SK-N-SH treated with all-trans-retinoic acid at 6 μM for 48 hours (cell line): ENCODE results near the gene ETV6.

Experiments used
- ATAC-seq: fragments of 200-7000 bp; cut with Tn5 transposase; 3 replicates; pipeline ENCODE4 v1.9.1; 2020; ENCODE audit warnings: mild to moderate bottlenecking, moderate library complexity
- ARNTL ChIP-seq: fragments of 450-650 bp; formaldehyde crosslinking; IDR thresholded peaks from 2 replicates; pipeline ENCODE4 v1.5.0; 2020; ENCODE audit warnings: low read depth, mild to moderate bottlenecking, moderate library complexity, borderline replicate concordance
- BACH2 ChIP-seq: fragments of 250-450 bp; sonication (Bioruptor Pico); IDR thresholded peaks from 2 replicates; pipeline ENCODE4 v1.9.0; 2021; ENCODE audit warnings: mild to moderate bottlenecking, borderline replicate concordance
- CSDC2 ChIP-seq: fragments of 250-450 bp; sonication (Bioruptor Pico); IDR thresholded peaks from 2 replicates; pipeline ENCODE4 v1.5.0; 2020; ENCODE audit warnings: mild to moderate bottlenecking, moderate library complexity
- ESRRG ChIP-seq: fragments of 250-450 bp; sonication (Bioruptor Pico); IDR thresholded peaks from 2 replicates; pipeline ENCODE4 v1.6.1; 2021; ENCODE audit warnings: mild to moderate bottlenecking
- GLIS3 ChIP-seq: fragments of 250-450 bp; sonication (Bioruptor Pico); IDR thresholded peaks from 2 replicates; pipeline ENCODE4 v1.5.0; 2020; ENCODE audit warnings: mild to moderate bottlenecking, moderate library complexity
- ISL1 ChIP-seq: fragments of 250-450 bp; sonication (Bioruptor Pico); IDR thresholded peaks from 2 replicates; pipeline ENCODE4 v2.1.2; 2022; ENCODE audit warnings: mild to moderate bottlenecking, moderate library complexity
- OSR1 ChIP-seq: fragments of 250-450 bp; sonication (Bioruptor Pico); IDR thresholded peaks from 2 replicates; pipeline ENCODE4 v1.8.0; 2022; ENCODE audit warnings: moderate library complexity, mild to moderate bottlenecking, inconsistent platforms
- PPARA ChIP-seq: fragments of 250-450 bp; sonication (Bioruptor Pico); IDR thresholded peaks from 2 replicates; pipeline ENCODE4 v1.5.0; 2020; ENCODE audit warnings: mild to moderate bottlenecking, borderline replicate concordance
- RARB ChIP-seq: fragments of 250-450 bp; sonication (Bioruptor Pico); IDR thresholded peaks from 2 replicates; pipeline ENCODE4 v1.8.0; 2021; ENCODE audit warnings: mild to moderate bottlenecking, moderate library complexity
- SNAI2 ChIP-seq: fragments of 250-450 bp; sonication (Bioruptor Pico); IDR thresholded peaks from 2 replicates; pipeline ENCODE4 v1.5.0; 2020; ENCODE audit warnings: mild to moderate bottlenecking, moderate library complexity
- TCF4 ChIP-seq: fragments of 250-450 bp; sonication (Bioruptor Pico); IDR thresholded peaks from 2 replicates; pipeline ENCODE4 v1.8.0; 2021; ENCODE audit warnings: mild to moderate bottlenecking, moderate library complexity, borderline replicate concordance
- ZC3H10 ChIP-seq: fragments of 250-450 bp; sonication (Bioruptor Pico); IDR thresholded peaks from 2 replicates; pipeline ENCODE4 v1.5.1; 2021; ENCODE audit warnings: mild to moderate bottlenecking, moderate library complexity
- ZFP3 ChIP-seq: fragments of 250-450 bp; sonication (Bioruptor Pico); IDR thresholded peaks from 2 replicates; pipeline ENCODE4 v1.5.0; 2020; ENCODE audit warnings: mild to moderate bottlenecking, moderate library complexity
- ZFP30 ChIP-seq: fragments of 450-650 bp; formaldehyde crosslinking; IDR thresholded peaks from 2 replicates; pipeline ENCODE4 v1.5.0; 2022; ENCODE audit warnings: mild to moderate bottlenecking, moderate library complexity
- ZNF565 ChIP-seq: fragments of 450-650 bp; formaldehyde crosslinking; conservative IDR thresholded peaks from 2 replicates; pipeline ENCODE4 v1.5.0; 2020; ENCODE audit warnings: low read depth, mild to moderate bottlenecking, moderate library complexity
- ZNF70 ChIP-seq: fragments of 450-650 bp; formaldehyde crosslinking; IDR thresholded peaks from 2 replicates; pipeline ENCODE4 v1.5.0; 2020; ENCODE audit warnings: mild to moderate bottlenecking, moderate library complexity
- ZNF8 ChIP-seq: fragments of 450-650 bp; formaldehyde crosslinking; IDR thresholded peaks from 2 replicates; pipeline ENCODE4 v1.5.0; 2020; ENCODE audit warnings: mild to moderate bottlenecking, moderate library complexity
- TF ChIP-seq, protein P1 (sequence below): fragments of 250-450 bp; sonication (Bioruptor Pico); IDR thresholded peaks from 2 replicates; pipeline ENCODE4 v1.8.0; 2020; ENCODE audit warnings: mild to moderate bottlenecking, moderate library complexity, borderline replicate concordance
- TF ChIP-seq, protein P2 (sequence below): fragments of 250-450 bp; sonication (Bioruptor Pico); IDR thresholded peaks from 2 replicates; pipeline ENCODE4 v1.5.1; 2021; ENCODE audit warnings: mild to moderate bottlenecking, moderate library complexity
- TF ChIP-seq, protein P3 (sequence below): fragments of 250-450 bp; sonication (Bioruptor Pico); IDR thresholded peaks from 2 replicates; pipeline ENCODE4 v1.5.1; 2020; ENCODE audit warnings: low read depth, mild to moderate bottlenecking, moderate library complexity
- TF ChIP-seq, protein P4 (sequence below): fragments of 250-450 bp; sonication (Bioruptor Pico); IDR thresholded peaks from 2 replicates; pipeline ENCODE4 v1.5.0; 2020; ENCODE audit warnings: mild to moderate bottlenecking, moderate library complexity
- TF ChIP-seq, protein P5 (sequence below): fragments of 250-450 bp; sonication (Bioruptor Pico); IDR thresholded peaks from 2 replicates; pipeline ENCODE4 v1.8.0; 2021; ENCODE audit warnings: low read depth, mild to moderate bottlenecking, moderate library complexity, borderline replicate concordance

The ETV6 gene

DNA sequence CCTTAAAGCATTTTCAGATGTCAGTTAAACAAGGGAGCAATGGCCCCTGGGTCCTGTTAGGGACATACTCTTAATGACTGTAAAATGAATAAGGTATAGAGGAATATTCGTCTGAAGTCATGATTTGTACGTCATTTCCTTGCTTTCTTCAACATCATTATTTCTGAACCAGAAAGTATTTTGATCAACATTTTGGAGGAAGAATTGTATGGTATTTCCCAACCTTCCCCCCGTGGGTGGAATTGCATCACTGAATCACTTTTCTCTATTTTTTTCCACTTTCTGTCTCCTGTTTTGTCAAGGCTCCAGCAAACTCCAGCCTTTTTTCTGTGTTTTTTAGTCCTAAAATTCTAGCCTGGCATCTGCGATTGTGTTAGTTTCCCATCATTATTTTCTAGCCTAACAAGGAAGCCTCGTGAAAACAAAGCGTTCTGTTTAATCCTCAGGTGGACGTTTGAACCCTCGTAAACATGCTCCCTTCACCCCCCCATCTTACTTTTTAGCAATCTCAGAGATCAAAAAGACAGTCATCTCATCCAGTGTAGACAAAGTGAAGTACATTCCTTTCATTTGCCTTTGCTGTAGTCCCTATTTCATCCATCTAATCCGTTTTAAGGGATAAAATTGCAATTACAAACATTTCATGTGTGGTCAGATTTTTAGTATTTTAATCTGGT is 62.3 kb downstream of the ETV6 start:
- no peak for ATAC-seq
- no peak for TF ChIP-seq ZFP3 (CRISPR knock-in tag)
- TF ChIP-seq PPARA (CRISPR knock-in tag), result no peak
- no peak for TF ChIP-seq BACH2 (CRISPR knock-in tag)
- no peak for TF ChIP-seq ESRRG (CRISPR knock-in tag)
- no peak for TF ChIP-seq ARNTL (CRISPR knock-in tag)
- no peak for TF ChIP-seq ZNF8
- TF ChIP-seq ZNF70, result no peak

DNA sequence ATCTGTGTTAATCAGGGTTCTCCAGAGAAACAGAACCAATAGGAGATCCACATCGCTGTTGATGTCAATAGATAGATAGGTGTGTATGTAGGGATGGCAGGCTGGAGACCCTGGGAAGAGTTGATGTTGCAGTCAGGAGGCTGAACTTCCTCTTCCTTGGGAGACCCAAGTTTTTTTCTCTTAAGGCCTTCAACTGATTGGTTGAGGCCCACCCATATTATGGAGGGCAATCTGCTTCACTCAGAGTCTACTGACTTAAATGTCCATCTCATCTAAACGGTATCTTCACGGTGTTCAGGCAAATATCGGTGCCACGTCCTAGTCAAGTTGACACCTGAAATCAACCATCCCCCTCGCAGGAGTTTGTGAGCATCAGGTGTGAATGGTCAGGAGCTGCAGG is 63.0 kb downstream of the ETV6 start:
- TF ChIP-seq SNAI2 (CRISPR knock-in tag) (no peak), PPARA (CRISPR knock-in tag) (no peak), TCF4 (CRISPR knock-in tag) (no peak), ESRRG (CRISPR knock-in tag) (no peak), ZNF70 (no peak), ISL1 (no peak), ZNF8 (no peak)
- TF ChIP-seq, protein P1, sequence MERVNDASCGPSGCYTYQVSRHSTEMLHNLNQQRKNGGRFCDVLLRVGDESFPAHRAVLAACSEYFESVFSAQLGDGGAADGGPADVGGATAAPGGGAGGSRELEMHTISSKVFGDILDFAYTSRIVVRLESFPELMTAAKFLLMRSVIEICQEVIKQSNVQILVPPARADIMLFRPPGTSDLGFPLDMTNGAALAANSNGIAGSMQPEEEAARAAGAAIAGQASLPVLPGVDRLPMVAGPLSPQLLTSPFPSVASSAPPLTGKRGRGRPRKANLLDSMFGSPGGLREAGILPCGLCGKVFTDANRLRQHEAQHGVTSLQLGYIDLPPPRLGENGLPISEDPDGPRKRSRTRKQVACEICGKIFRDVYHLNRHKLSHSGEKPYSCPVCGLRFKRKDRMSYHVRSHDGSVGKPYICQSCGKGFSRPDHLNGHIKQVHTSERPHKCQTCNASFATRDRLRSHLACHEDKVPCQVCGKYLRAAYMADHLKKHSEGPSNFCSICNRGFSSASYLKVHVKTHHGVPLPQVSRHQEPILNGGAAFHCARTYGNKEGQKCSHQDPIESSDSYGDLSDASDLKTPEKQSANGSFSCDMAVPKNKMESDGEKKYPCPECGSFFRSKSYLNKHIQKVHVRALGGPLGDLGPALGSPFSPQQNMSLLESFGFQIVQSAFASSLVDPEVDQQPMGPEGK (CRISPR knock-in tag), result no peak
- ATAC-seq, result no peak

DNA sequence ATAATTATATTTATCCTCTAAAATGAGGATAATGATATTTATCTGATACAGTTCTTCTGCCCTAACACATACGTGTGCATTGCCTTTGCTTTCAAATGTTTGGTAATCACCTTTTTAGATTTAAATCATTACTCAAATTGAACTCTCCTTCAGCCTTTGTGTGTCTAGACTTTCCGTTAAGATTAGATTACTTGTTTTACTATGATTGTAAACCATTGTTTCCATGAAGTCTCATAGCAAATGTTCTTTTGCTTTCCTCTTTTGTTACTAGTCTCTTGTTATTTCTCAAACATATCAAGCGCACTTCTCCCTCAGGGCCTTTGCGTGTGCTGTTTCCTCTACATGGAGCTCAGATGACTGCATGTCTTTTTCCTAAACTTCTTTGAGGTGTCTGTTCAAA is 63.7 kb downstream of the ETV6 start:
- ATAC-seq, result no peak
- TF ChIP-seq ZFP3 (CRISPR knock-in tag), result no peak
- TF ChIP-seq, protein P2, sequence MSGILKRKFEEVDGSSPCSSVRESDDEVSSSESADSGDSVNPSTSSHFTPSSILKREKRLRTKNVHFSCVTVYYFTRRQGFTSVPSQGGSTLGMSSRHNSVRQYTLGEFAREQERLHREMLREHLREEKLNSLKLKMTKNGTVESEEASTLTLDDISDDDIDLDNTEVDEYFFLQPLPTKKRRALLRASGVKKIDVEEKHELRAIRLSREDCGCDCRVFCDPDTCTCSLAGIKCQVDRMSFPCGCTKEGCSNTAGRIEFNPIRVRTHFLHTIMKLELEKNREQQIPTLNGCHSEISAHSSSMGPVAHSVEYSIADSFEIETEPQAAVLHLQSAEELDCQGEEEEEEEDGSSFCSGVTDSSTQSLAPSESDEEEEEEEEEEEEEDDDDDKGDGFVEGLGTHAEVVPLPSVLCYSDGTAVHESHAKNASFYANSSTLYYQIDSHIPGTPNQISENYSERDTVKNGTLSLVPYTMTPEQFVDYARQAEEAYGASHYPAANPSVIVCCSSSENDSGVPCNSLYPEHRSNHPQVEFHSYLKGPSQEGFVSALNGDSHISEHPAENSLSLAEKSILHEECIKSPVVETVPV (CRISPR knock-in tag), result no peak
- TF ChIP-seq OSR1 (CRISPR knock-in tag), result no peak
- no peak for TF ChIP-seq ZC3H10 (CRISPR knock-in tag)
- TF ChIP-seq SNAI2 (CRISPR knock-in tag), result no peak
- TF ChIP-seq TCF4 (CRISPR knock-in tag), result no peak
- no peak for TF ChIP-seq ZNF565 (CRISPR knock-in tag)
- no peak for TF ChIP-seq ZNF8
- TF ChIP-seq ZFP30 (CRISPR knock-in tag), result no peak
- no peak for TF ChIP-seq RARB (CRISPR knock-in tag)
- TF ChIP-seq, protein P3, sequence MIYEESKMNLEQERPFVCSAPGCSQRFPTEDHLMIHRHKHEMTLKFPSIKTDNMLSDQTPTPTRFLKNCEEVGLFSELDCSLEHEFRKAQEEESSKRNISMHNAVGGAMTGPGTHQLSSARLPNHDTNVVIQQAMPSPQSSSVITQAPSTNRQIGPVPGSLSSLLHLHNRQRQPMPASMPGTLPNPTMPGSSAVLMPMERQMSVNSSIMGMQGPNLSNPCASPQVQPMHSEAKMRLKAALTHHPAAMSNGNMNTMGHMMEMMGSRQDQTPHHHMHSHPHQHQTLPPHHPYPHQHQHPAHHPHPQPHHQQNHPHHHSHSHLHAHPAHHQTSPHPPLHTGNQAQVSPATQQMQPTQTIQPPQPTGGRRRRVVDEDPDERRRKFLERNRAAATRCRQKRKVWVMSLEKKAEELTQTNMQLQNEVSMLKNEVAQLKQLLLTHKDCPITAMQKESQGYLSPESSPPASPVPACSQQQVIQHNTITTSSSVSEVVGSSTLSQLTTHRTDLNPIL, result no peak
- no peak for TF ChIP-seq CSDC2 (CRISPR knock-in tag)
- no peak for TF ChIP-seq PPARA (CRISPR knock-in tag)
- TF ChIP-seq, protein P4, sequence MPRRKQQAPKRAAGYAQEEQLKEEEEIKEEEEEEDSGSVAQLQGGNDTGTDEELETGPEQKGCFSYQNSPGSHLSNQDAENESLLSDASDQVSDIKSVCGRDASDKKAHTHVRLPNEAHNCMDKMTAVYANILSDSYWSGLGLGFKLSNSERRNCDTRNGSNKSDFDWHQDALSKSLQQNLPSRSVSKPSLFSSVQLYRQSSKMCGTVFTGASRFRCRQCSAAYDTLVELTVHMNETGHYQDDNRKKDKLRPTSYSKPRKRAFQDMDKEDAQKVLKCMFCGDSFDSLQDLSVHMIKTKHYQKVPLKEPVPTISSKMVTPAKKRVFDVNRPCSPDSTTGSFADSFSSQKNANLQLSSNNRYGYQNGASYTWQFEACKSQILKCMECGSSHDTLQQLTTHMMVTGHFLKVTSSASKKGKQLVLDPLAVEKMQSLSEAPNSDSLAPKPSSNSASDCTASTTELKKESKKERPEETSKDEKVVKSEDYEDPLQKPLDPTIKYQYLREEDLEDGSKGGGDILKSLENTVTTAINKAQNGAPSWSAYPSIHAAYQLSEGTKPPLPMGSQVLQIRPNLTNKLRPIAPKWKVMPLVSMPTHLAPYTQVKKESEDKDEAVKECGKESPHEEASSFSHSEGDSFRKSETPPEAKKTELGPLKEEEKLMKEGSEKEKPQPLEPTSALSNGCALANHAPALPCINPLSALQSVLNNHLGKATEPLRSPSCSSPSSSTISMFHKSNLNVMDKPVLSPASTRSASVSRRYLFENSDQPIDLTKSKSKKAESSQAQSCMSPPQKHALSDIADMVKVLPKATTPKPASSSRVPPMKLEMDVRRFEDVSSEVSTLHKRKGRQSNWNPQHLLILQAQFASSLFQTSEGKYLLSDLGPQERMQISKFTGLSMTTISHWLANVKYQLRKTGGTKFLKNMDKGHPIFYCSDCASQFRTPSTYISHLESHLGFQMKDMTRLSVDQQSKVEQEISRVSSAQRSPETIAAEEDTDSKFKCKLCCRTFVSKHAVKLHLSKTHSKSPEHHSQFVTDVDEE (CRISPR knock-in tag), result no peak
- no peak for TF ChIP-seq ZNF70
- no peak for TF ChIP-seq BACH2 (CRISPR knock-in tag)
- TF ChIP-seq, protein P5, sequence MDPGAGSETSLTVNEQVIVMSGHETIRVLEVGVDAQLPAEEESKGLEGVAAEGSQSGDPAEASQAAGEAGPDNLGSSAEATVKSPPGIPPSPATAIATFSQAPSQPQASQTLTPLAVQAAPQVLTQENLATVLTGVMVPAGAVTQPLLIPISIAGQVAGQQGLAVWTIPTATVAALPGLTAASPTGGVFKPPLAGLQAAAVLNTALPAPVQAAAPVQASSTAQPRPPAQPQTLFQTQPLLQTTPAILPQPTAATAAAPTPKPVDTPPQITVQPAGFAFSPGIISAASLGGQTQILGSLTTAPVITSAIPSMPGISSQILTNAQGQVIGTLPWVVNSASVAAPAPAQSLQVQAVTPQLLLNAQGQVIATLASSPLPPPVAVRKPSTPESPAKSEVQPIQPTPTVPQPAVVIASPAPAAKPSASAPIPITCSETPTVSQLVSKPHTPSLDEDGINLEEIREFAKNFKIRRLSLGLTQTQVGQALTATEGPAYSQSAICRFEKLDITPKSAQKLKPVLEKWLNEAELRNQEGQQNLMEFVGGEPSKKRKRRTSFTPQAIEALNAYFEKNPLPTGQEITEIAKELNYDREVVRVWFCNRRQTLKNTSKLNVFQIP (CRISPR knock-in tag), result no peak
- no peak for TF ChIP-seq GLIS3 (CRISPR knock-in tag)
- no peak for TF ChIP-seq ARNTL (CRISPR knock-in tag)
